ENCODE measurements around the gene TSPEAR.

DNA sequence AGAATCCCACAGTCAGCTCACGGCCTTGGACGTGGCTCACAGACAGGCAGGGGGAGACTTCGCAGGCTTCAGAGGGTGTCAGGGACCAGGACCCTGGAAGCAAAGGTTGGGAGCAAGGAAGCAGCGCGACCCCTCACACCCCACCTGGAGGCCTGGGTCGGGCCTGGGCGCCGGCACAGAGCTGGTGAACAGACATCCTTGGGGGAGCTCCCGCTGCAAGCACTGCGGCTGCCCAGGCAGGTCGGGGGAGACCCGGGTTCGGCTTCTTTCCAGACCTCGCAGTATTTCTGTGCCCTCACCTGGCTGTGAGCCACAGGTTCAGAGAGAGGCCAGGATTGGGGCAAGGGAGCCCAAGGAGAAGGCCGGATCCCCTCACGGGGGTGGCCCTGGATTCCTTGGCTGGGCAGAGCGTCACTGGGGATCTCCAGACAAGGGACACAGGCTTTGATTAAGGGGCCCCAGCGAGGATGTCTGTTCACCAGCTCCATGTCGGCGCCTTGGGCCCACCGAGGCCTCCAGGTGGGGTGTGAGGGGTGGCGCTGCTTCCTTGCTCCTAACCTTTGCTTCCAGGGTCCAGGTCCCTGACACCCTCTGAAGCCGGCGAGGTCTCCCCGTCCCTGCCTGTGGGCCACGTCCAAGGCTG, 37.9 kb upstream of the TSPEAR start:
- TF ChIP-seq, protein P1, sequence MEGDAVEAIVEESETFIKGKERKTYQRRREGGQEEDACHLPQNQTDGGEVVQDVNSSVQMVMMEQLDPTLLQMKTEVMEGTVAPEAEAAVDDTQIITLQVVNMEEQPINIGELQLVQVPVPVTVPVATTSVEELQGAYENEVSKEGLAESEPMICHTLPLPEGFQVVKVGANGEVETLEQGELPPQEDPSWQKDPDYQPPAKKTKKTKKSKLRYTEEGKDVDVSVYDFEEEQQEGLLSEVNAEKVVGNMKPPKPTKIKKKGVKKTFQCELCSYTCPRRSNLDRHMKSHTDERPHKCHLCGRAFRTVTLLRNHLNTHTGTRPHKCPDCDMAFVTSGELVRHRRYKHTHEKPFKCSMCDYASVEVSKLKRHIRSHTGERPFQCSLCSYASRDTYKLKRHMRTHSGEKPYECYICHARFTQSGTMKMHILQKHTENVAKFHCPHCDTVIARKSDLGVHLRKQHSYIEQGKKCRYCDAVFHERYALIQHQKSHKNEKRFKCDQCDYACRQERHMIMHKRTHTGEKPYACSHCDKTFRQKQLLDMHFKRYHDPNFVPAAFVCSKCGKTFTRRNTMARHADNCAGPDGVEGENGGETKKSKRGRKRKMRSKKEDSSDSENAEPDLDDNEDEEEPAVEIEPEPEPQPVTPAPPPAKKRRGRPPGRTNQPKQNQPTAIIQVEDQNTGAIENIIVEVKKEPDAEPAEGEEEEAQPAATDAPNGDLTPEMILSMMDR (IDR thresholded peaks at IDR 0.05), result no peak
- TF ChIP-seq POLR2A (IDR thresholded peaks at IDR 0.05; ENCODE audit: low read depth), result no peak
